Esophagus squamous epithelium (tissue), 4 donors: ENCODE data around the gene DPCD.

Source experiments
- CTCF ChIP-seq, 6 experiments: fragments of 450-650 bp in 4 of 6; fragments of 200-600 bp in 2 of 6; sonication (generic) in 2 of 6; IDR thresholded peaks; one replicate each; pipeline ENCODE4 v1.5.1; 2016 to 2019; ENCODE audit warnings: antibody characterized with exemption in 6 of 6, mild to moderate bottlenecking in 4 of 6, moderate library complexity in 4 of 6
- POLR2A ChIP-seq, 4 donors: fragments of 450-650 bp; IDR thresholded peaks; one replicate each; pipeline ENCODE4 v1.6.1; 2017; ENCODE audit warnings: antibody characterized with exemption in 4 of 4, mild to moderate bottlenecking in 4 of 4, moderate library complexity in 3 of 4

- TF ChIP-seq POLR2A (IDR thresholded peaks at IDR 0.05), result no peak
- no peak for TF ChIP-seq CTCF (IDR thresholded peaks at IDR 0.05)
Observed at GRCh38 chr10:101558204-101558603, 29.9 kb upstream of the DPCD start.
